NCI-H2196 treated with DMSO at 0.1 percent for 48 hours (cell line): Measurements from ENCODE around the gene DHRS7.
"Not testable (repeated sequence)": the region's sequence is repeated elsewhere in the genome, so short reads cannot be mapped to it uniquely, and the experiment has no call there.

ENCODE experiments used
- DNase-seq: peaks from one replicate; lab custom pipeline; 2025; ENCODE audit not compliant: unreplicated experiment; lab: John Stamatoyannopoulos, UW

DHRS7 gene

GRCh38 chr14:60134702-60135101, 30.5 kb downstream of the DHRS7 start:
- no peak for DNase-seq

GRCh38 chr14:60133487-60133886, 31.7 kb downstream of the DHRS7 start:
- DNase-seq: no peak

GRCh38 chr14:60125918-60126317, 39.3 kb downstream of the DHRS7 start:
- DNase-seq: no peak

- DNase-seq: no peak
Measured at GRCh38 chr14:60116181-60116580, 49.0 kb downstream of the DHRS7 start.

- DNase-seq: no peak
Measured at GRCh38 chr14:60114881-60115280, 50.3 kb downstream of the DHRS7 start.

- DNase-seq: no peak
Measured at GRCh38 chr14:60111732-60112131, 53.5 kb downstream of the DHRS7 start.

GRCh38 chr14:60107477-60107876, 57.7 kb downstream of the DHRS7 start:
- no peak for DNase-seq

GRCh38 chr14:60106339-60106738, 58.9 kb downstream of the DHRS7 start:
- DNase-seq: no peak

- DNase-seq: no peak
Measured at GRCh38 chr14:60102389-60102788, 62.8 kb downstream of the DHRS7 start.

GRCh38 chr14:60101786-60102185, 63.4 kb downstream of the DHRS7 start:
- no peak for DNase-seq

GRCh38 chr14:60099855-60100254, 65.3 kb downstream of the DHRS7 start:
- DNase-seq: not testable (repeated sequence)

- no peak for DNase-seq
Measured at GRCh38 chr14:60097974-60098373, 67.2 kb downstream of the DHRS7 start.

- no peak for DNase-seq
Measured at GRCh38 chr14:60095781-60096450, 69.3 kb downstream of the DHRS7 start.

- DNase-seq: no peak
Measured at GRCh38 chr14:60095231-60095630, 70.0 kb downstream of the DHRS7 start.

- no peak for DNase-seq
Measured at GRCh38 chr14:60094306-60094897, 70.8 kb downstream of the DHRS7 start.
